Stimulated activated CD8-positive, alpha-beta memory T cell treated with anti-CD3 and anti-CD28 coated beads, Interleukin-15, amount 100 ng/mL, for 48 hours (primary cell): Measurements from ENCODE around the gene ZFP1.
"Not testable (repeated sequence)": the region's sequence is repeated elsewhere in the genome, so short reads cannot be mapped to it uniquely, and the experiment has no call there.

Experiments
- DNase-seq, 2 donors: peaks; one replicate each; pipeline ENCODE4 v3.0.0-alpha.2; 2020; ENCODE audit warnings: low read depth in 2 of 2

ZFP1 gene

GRCh38 chr16:75204410-75204758 is 56.1 kb downstream of the ZFP1 start:
- no peak for DNase-seq

- not testable (repeated sequence) for DNase-seq
Measured at GRCh38 chr16:75204905-75205304, 56.6 kb downstream of the ZFP1 start.

- DNase-seq, result not testable (repeated sequence)
Measured at GRCh38 chr16:75205438-75205837, 57.1 kb downstream of the ZFP1 start.

GRCh38 chr16:75205961-75206748 is 57.8 kb downstream of the ZFP1 start:
- DNase-seq, result not testable (repeated sequence)

- no peak for DNase-seq
Measured at GRCh38 chr16:75206749-75207451, 58.6 kb downstream of the ZFP1 start, which contains the start of gene CTRB2. CTRB2 (minus strand) TSS chr16:75207161; CDS start chr16:75207141, 20 bp downstream.

GRCh38 chr16:75207831-75208230 is 59.5 kb downstream of the ZFP1 start:
- no peak for DNase-seq

- DNase-seq, result no peak
Measured at GRCh38 chr16:75208242-75208825, 60.0 kb downstream of the ZFP1 start.

- no peak for DNase-seq
Measured at GRCh38 chr16:75208861-75209505, 60.7 kb downstream of the ZFP1 start.

GRCh38 chr16:75209514-75209913 is 61.2 kb downstream of the ZFP1 start:
- DNase-seq, result not testable (repeated sequence)

GRCh38 chr16:75209944-75210343 is 61.6 kb downstream of the ZFP1 start:
- DNase-seq, result no peak

- DNase-seq, result not testable (repeated sequence)
Measured at GRCh38 chr16:75211286-75211685, 63.0 kb downstream of the ZFP1 start.

GRCh38 chr16:75216127-75216526 is 67.8 kb downstream of the ZFP1 start:
- no peak for DNase-seq

GRCh38 chr16:75216576-75216975 is 68.3 kb downstream of the ZFP1 start:
- DNase-seq, result no peak

- no peak for DNase-seq
Measured at GRCh38 chr16:75217389-75217851, 69.1 kb downstream of the ZFP1 start.

- DNase-seq, result peak in 1 of 2 donors; percentile 15
Measured at GRCh38 chr16:75218256-75219076, 70.1 kb downstream of the ZFP1 start, which contains the start of gene CTRB1. CTRB1 (plus strand) TSS chr16:75218988; CDS start chr16:75219008, 20 bp downstream.

- DNase-seq, result no peak
Measured at GRCh38 chr16:75219088-75219487, 70.8 kb downstream of the ZFP1 start.

- DNase-seq, result no peak
Measured at GRCh38 chr16:75219838-75220237, 71.5 kb downstream of the ZFP1 start.
